Suprapubic skin (tissue), 4 donors: ENCODE data around the gene THOC2.

Experiments used
- EP300 ChIP-seq: sonication (generic); formaldehyde crosslinking; IDR thresholded peaks from one replicate; pipeline ENCODE4 v1.6.1; 2017; ENCODE audit warnings: antibody characterized with exemption
- POLR2A ChIP-seq, 2 donors: fragments of 450-650 bp; IDR thresholded peaks; one replicate each; pipeline ENCODE4 v1.6.1; 2017; ENCODE audit warnings: antibody characterized with exemption in 2 of 2, mild to moderate bottlenecking in 2 of 2, moderate library complexity in 2 of 2
- POLR2AphosphoS5 ChIP-seq, 3 donors: sonication (generic); formaldehyde crosslinking; IDR thresholded peaks; one replicate each; pipeline ENCODE4 v1.6.1; 2017; ENCODE audit warnings: antibody characterized with exemption in 3 of 3
- TF ChIP-seq, protein P1 (sequence below), 2 donors: fragments of 200-600 bp in 1 of 2; fragments of 450-650 bp in 1 of 2; sonication (generic) in 1 of 2; IDR thresholded peaks; one replicate each; pipeline ENCODE4 v1.5.1; 2016 to 2019; ENCODE audit warnings: antibody characterized with exemption in 2 of 2, mild to moderate bottlenecking in 1 of 2, moderate library complexity in 1 of 2

DNA sequence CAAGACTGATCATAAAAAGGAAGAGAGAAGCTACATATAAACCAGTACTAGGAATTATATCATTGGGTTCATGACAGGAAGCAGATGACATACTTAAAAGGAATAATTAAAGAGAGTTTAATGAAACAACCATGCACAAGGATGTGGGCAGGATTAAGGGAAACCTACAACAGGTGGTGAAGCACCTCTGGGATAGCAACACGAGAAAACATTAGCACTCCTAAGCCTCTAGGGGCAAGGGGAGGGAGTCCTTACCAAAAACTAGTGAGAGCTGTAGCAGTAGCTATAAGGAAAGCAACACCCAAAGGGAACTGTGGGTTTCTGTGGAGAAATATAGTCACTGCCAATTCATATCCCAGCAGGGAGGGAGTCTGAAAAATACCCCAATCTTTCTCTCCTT lies 7.2 kb upstream of the THOC2 start:
- TF ChIP-seq, protein P1, sequence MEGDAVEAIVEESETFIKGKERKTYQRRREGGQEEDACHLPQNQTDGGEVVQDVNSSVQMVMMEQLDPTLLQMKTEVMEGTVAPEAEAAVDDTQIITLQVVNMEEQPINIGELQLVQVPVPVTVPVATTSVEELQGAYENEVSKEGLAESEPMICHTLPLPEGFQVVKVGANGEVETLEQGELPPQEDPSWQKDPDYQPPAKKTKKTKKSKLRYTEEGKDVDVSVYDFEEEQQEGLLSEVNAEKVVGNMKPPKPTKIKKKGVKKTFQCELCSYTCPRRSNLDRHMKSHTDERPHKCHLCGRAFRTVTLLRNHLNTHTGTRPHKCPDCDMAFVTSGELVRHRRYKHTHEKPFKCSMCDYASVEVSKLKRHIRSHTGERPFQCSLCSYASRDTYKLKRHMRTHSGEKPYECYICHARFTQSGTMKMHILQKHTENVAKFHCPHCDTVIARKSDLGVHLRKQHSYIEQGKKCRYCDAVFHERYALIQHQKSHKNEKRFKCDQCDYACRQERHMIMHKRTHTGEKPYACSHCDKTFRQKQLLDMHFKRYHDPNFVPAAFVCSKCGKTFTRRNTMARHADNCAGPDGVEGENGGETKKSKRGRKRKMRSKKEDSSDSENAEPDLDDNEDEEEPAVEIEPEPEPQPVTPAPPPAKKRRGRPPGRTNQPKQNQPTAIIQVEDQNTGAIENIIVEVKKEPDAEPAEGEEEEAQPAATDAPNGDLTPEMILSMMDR (IDR thresholded peaks at IDR 0.05) = no peak
- TF ChIP-seq POLR2A (IDR thresholded peaks at IDR 0.05) (no peak), POLR2AphosphoS5 (IDR thresholded peaks at IDR 0.05) (no peak), EP300 (no peak)
